Adrenal gland (tissue), 5 donors: Measurements from ENCODE around the gene KCNG4.

Source experiments
- POLR2A ChIP-seq, 2 donors: fragments of 450-650 bp; IDR thresholded peaks; one replicate each; pipeline ENCODE4 v1.6.1; 2017; ENCODE audit warnings: antibody characterized with exemption in 2 of 2, mild to moderate bottlenecking in 2 of 2, moderate library complexity in 1 of 2
- TF ChIP-seq, protein P1 (sequence below), 6 experiments: fragments of 450-650 bp in 4 of 6; fragments of 200-600 bp in 2 of 6; sonication (generic) in 1 of 6; IDR thresholded peaks; 1 replicate in 5 of 6; 2 replicates in 1 of 6; pipeline versions ENCODE4 v1.5.1 to v1.8.0; 2016 to 2021; ENCODE audit warnings: antibody characterized with exemption in 6 of 6, mild to moderate bottlenecking in 2 of 6, moderate library complexity in 1 of 6
- donor health status: DM: no; HTN: no; CAD: no.

- TF ChIP-seq, protein P1, sequence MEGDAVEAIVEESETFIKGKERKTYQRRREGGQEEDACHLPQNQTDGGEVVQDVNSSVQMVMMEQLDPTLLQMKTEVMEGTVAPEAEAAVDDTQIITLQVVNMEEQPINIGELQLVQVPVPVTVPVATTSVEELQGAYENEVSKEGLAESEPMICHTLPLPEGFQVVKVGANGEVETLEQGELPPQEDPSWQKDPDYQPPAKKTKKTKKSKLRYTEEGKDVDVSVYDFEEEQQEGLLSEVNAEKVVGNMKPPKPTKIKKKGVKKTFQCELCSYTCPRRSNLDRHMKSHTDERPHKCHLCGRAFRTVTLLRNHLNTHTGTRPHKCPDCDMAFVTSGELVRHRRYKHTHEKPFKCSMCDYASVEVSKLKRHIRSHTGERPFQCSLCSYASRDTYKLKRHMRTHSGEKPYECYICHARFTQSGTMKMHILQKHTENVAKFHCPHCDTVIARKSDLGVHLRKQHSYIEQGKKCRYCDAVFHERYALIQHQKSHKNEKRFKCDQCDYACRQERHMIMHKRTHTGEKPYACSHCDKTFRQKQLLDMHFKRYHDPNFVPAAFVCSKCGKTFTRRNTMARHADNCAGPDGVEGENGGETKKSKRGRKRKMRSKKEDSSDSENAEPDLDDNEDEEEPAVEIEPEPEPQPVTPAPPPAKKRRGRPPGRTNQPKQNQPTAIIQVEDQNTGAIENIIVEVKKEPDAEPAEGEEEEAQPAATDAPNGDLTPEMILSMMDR (IDR thresholded peaks at IDR 0.05), result no peak
- no peak for TF ChIP-seq POLR2A (IDR thresholded peaks at IDR 0.05)
Measured at GRCh38 chr16:84255050-84255810, 15.4 kb upstream of the KCNG4 start.
